Keratinocyte (primary cell): ENCODE measurements around the gene MYOC.
"Not testable (repeated sequence)": the region's sequence is repeated elsewhere in the genome, so short reads cannot be mapped to it uniquely, and the experiment has no call there.

Experiments
- CTCF ChIP-seq, 3 experiments: IDR thresholded peaks in 1 of 3; conservative IDR thresholded peaks in 1 of 3; optimal IDR thresholded peaks in 1 of 3; 2 replicates in 2 of 3; 3 replicates in 1 of 3; pipeline versions ENCODE3 to v1.5.1; 2011; ENCODE audit warnings: low read length in 3 of 3, mild to moderate bottlenecking in 3 of 3, moderate library complexity in 2 of 3, control low read depth in 1 of 3, inconsistent platforms in 1 of 3; ENCODE audit not compliant: insufficient read depth in 2 of 3; ENCODE audit errors: extremely low read depth in 1 of 3
- EZH2 ChIP-seq: IDR thresholded peaks from one replicate; pipeline ENCODE4 v1.6.1; 2012; ENCODE audit warnings: inconsistent platforms, mild to moderate bottlenecking, low read length, moderate library complexity

DNA sequence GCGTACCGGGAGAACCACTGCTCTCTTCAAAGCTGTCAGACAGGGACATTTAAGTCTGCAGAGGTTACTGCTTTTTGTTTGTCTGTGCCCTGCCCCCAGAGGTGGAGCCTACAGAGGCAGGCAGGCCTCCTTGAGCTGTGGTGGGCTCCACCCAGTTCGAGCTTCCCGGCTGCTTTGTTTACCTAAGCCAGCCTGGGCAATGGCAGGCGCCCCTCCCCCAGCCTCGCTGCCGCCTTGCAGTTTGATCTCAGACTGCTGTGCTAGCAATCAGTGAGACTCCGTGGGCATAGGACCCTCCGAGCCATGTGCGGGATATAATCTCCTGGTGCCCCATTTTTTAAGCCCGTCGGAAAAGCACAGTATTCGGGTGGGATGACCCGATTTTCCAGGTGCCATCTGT is 43.3 kb upstream of the MYOC start:
- TF ChIP-seq EZH2; CTCF (optimal IDR thresholded peaks at IDR 0.05 in 1 of 3, IDR thresholded peaks at IDR 0.05 in 1 of 3, conservative IDR thresholded peaks at IDR 0.05 in 1 of 3; ENCODE audit: extremely low read depth in 1 of 3, insufficient read depth in 2 of 3, low read length in 3 of 3): not testable (repeated sequence)
